Panc1 (cell line): Measurements from ENCODE around the gene UMAD1.

Source experiments
- POLR2AphosphoS5 ChIP-seq: IDR thresholded peaks from 2 replicates; pipeline ENCODE4 v1.6.1; 2012; ENCODE audit warnings: mild to moderate bottlenecking, low read depth, low read length, moderate library complexity
- SIN3A ChIP-seq: IDR thresholded peaks from 2 replicates; pipeline ENCODE4 v1.6.1; 2012; ENCODE audit warnings: low read depth, mild to moderate bottlenecking, low read length, moderate library complexity, borderline replicate concordance; ENCODE audit not compliant: insufficient read depth
- TCF7L2 ChIP-seq: IDR thresholded peaks from 2 replicates; pipeline ENCODE4 v1.6.1; 2011; ENCODE audit warnings: mild to moderate bottlenecking, low read depth, low read length, inconsistent platforms
- TF ChIP-seq, protein P1 (sequence below): fragments of 450-650 bp; IDR thresholded peaks from 2 replicates; pipeline ENCODE4 v1.5.1; 2017; ENCODE audit warnings: mild to moderate bottlenecking
- TF ChIP-seq, protein P2 (sequence below), 2 experiments: IDR thresholded peaks; 2 replicates each; pipeline ENCODE4 v1.6.1; 2011 to 2012; ENCODE audit warnings: low read depth in 2 of 2, control low read depth in 1 of 2, low read length in 1 of 2, mild to moderate bottlenecking in 1 of 2, moderate library complexity in 1 of 2; ENCODE audit not compliant: insufficient read depth in 1 of 2

DNA sequence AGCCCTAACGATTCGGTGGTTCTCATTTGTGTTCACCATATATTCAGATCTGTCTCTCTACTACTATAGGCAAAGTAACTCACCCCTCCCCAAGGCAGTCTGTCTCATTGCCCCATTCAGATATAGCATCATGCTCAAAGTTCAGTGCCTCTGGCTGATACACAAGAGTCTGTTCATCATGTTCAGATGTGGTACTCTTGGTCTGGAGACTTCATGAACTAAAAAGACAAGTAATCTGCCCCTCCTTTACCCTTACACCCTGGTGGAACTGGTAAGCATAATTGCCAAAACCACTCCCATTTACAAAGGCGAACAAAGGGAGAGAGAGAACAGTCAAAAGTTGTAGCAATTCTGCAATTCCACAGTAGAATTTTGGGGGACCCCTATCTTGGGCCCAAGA, 29.9 kb downstream of the UMAD1 start:
- no peak for TF ChIP-seq TCF7L2
- TF ChIP-seq, protein P1, sequence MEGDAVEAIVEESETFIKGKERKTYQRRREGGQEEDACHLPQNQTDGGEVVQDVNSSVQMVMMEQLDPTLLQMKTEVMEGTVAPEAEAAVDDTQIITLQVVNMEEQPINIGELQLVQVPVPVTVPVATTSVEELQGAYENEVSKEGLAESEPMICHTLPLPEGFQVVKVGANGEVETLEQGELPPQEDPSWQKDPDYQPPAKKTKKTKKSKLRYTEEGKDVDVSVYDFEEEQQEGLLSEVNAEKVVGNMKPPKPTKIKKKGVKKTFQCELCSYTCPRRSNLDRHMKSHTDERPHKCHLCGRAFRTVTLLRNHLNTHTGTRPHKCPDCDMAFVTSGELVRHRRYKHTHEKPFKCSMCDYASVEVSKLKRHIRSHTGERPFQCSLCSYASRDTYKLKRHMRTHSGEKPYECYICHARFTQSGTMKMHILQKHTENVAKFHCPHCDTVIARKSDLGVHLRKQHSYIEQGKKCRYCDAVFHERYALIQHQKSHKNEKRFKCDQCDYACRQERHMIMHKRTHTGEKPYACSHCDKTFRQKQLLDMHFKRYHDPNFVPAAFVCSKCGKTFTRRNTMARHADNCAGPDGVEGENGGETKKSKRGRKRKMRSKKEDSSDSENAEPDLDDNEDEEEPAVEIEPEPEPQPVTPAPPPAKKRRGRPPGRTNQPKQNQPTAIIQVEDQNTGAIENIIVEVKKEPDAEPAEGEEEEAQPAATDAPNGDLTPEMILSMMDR = no peak
- no peak for TF ChIP-seq POLR2AphosphoS5
- TF ChIP-seq, protein P2, sequence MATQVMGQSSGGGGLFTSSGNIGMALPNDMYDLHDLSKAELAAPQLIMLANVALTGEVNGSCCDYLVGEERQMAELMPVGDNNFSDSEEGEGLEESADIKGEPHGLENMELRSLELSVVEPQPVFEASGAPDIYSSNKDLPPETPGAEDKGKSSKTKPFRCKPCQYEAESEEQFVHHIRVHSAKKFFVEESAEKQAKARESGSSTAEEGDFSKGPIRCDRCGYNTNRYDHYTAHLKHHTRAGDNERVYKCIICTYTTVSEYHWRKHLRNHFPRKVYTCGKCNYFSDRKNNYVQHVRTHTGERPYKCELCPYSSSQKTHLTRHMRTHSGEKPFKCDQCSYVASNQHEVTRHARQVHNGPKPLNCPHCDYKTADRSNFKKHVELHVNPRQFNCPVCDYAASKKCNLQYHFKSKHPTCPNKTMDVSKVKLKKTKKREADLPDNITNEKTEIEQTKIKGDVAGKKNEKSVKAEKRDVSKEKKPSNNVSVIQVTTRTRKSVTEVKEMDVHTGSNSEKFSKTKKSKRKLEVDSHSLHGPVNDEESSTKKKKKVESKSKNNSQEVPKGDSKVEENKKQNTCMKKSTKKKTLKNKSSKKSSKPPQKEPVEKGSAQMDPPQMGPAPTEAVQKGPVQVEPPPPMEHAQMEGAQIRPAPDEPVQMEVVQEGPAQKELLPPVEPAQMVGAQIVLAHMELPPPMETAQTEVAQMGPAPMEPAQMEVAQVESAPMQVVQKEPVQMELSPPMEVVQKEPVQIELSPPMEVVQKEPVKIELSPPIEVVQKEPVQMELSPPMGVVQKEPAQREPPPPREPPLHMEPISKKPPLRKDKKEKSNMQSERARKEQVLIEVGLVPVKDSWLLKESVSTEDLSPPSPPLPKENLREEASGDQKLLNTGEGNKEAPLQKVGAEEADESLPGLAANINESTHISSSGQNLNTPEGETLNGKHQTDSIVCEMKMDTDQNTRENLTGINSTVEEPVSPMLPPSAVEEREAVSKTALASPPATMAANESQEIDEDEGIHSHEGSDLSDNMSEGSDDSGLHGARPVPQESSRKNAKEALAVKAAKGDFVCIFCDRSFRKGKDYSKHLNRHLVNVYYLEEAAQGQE (IDR thresholded peaks at IDR 0.05; ENCODE audit: insufficient read depth in 1 of 2, low read depth in 2 of 2, low read length in 1 of 2) = no peak
- no peak for TF ChIP-seq SIN3A
